Muscle layer of colon (tissue), 2 donors: ENCODE measurements around the gene PDGFC.

Experiments
- H3K27ac ChIP-seq: one replicate; pipeline ENCODE4 v1.7.0; 2013; ENCODE audit warnings: low read depth, mild to moderate bottlenecking, low read length, moderate library complexity
- H3K27me3 ChIP-seq, 2 donors: one replicate each; pipeline ENCODE4 v1.7.0; 2013; ENCODE audit warnings: low read length in 2 of 2, mild to moderate bottlenecking in 2 of 2; ENCODE audit not compliant: insufficient read depth in 2 of 2, control insufficient read depth in 1 of 2
- H3K36me3 ChIP-seq: one replicate; pipeline ENCODE4 v1.7.0; 2013; ENCODE audit warnings: mild to moderate bottlenecking, low read length; ENCODE audit not compliant: insufficient read depth
- H3K4me1 ChIP-seq: one replicate; pipeline ENCODE4 v1.7.0; 2013; ENCODE audit warnings: mild to moderate bottlenecking, low read length; ENCODE audit not compliant: insufficient read depth
- H3K4me3 ChIP-seq, 2 donors: one replicate each; pipeline ENCODE4 v1.7.0; 2013; ENCODE audit warnings: low read length in 2 of 2, low read depth in 1 of 2, mild to moderate bottlenecking in 1 of 2, moderate library complexity in 1 of 2
- H3K9ac ChIP-seq: one replicate; pipeline ENCODE4 v1.7.0; 2013; ENCODE audit warnings: low read length
- H3K9me3 ChIP-seq: one replicate; pipeline ENCODE4 v1.7.0; 2013; ENCODE audit warnings: mild to moderate bottlenecking, low read length
- donor health status: abdominal sarcoma.
- donor health status: Adenocarcinoma of cecum.

PDGFC gene

GRCh38 chr4:156824451-156825060 is 147.0 kb downstream of the PDGFC start:
- no peak overlapping the region for H3K27ac ChIP-seq
- no peaks in the 10 kb centered on the region for H3K27me3 ChIP-seq
- H3K36me3 ChIP-seq: no peaks in the 10 kb centered on the region
- peaks cover 8% of the 10 kb centered on the region for H3K4me1 ChIP-seq
- no peak overlapping the region for H3K9ac ChIP-seq
- H3K9me3 ChIP-seq: no peaks in the 10 kb centered on the region
- no peak overlapping the region for H3K4me3 ChIP-seq

DNA sequence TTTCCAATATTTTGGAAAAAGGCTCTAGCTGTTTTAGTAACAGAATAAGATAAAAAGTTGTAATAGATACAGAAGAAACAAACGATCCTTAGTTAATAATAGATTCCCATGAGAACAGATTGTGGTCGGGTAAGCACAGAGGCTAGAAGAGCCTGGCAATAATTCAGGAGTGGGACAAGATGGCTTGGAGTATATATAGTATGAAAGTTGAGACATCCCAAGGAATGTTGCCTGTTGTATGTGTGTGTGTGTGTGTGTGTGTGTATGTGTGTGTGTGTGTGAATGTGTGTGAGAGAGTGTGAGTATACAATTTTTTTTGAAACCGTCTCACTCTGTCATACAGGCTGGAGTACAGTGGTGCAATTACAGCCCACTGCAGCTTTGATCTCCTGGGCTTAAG is 150.7 kb downstream of the PDGFC start:
- H3K4me3 ChIP-seq: no peak overlapping the region
- H3K9ac ChIP-seq: no peak overlapping the region
- H3K4me1 ChIP-seq: no peaks in the 10 kb centered on the region
- no peaks in the 10 kb centered on the region for H3K27me3 ChIP-seq
- no peak overlapping the region for H3K27ac ChIP-seq
- H3K9me3 ChIP-seq: no peaks in the 10 kb centered on the region
- H3K36me3 ChIP-seq: no peaks in the 10 kb centered on the region

GRCh38 chr4:156816360-156816755 is 155.2 kb downstream of the PDGFC start:
- no peaks in the 10 kb centered on the region for H3K27me3 ChIP-seq
- H3K4me3 ChIP-seq: no peak overlapping the region
- H3K4me1 ChIP-seq: no peaks in the 10 kb centered on the region
- no peak overlapping the region for H3K9ac ChIP-seq
- no peaks in the 10 kb centered on the region for H3K36me3 ChIP-seq
- H3K27ac ChIP-seq: no peak overlapping the region
- no peaks in the 10 kb centered on the region for H3K9me3 ChIP-seq

DNA sequence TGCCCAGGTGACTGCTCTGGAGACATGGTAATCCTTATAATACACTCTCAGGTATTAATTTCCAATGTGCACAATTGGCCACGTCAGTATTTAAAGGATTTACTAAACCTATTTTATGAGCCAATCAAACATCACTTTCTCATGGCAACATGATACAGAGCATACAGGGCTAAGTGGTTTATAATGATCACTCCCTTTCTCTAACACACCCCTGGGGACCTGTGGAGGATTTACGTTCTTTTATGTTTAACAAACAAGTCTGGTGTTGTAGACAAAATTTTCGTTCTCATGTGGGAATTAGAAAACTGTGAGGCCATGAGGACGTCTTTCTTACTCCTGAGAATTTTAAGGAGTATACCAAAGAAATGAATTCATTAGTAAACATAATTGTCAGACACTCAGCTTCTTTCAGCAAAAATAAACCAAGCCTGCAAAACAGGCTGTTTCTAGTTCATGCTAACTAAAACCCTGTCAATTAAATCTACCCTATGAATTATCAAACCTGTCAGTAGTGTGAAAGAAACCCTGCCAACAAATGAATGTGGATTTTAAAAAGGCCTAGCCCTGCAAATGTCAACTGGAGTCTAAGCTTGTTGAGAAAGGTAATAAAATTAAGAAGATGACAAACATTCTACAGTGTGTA is 155.8 kb downstream of the PDGFC start:
- Histone ChIP-seq H3K4me1 (no peaks in the 10 kb centered on the region), H3K36me3 (no peaks in the 10 kb centered on the region), H3K9ac (no peak overlapping the region), H3K9me3 (no peaks in the 10 kb centered on the region), H3K4me3 (no peak overlapping the region), H3K27me3 (no peaks in the 10 kb centered on the region), H3K27ac (no peak overlapping the region)

DNA sequence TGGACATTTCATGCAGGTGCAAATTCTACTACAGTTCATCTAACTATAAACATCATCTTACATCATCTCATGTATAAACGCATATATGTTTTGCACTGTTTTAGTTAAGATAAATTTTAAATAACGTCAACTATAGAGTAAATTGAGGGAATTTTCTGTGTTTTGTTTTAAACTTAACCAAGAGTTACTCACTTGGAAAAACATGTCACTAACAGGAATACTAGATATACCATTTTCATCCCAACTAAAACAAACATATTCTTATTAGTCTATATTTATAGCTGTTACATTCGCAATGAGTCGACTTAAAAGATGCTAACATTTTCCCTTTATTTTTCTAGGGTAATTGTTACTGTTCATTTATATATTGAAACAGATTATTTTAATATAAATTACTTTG is 159.6 kb downstream of the PDGFC start:
- no peaks in the 10 kb centered on the region for H3K4me1 ChIP-seq
- H3K27ac ChIP-seq: no peak overlapping the region
- no peaks in the 10 kb centered on the region for H3K9me3 ChIP-seq
- H3K4me3 ChIP-seq: no peak overlapping the region
- no peak overlapping the region for H3K9ac ChIP-seq
- no peaks in the 10 kb centered on the region for H3K36me3 ChIP-seq
- no peaks in the 10 kb centered on the region for H3K27me3 ChIP-seq

- H3K4me1 ChIP-seq: no peaks in the 10 kb centered on the region
- no peaks in the 10 kb centered on the region for H3K27me3 ChIP-seq
- no peaks in the 10 kb centered on the region for H3K9me3 ChIP-seq
- no peak overlapping the region for H3K27ac ChIP-seq
- no peak overlapping the region for H3K4me3 ChIP-seq
- H3K36me3 ChIP-seq: no peaks in the 10 kb centered on the region
- H3K9ac ChIP-seq: no peak overlapping the region
These were observed 160.3 kb downstream of the PDGFC start for GRCh38 chr4:156811286-156811685.

- Histone ChIP-seq H3K4me3 (no peak overlapping the region), H3K36me3 (no peaks in the 10 kb centered on the region), H3K27ac (no peak overlapping the region), H3K27me3 (no peaks in the 10 kb centered on the region), H3K9me3 (no peaks in the 10 kb centered on the region), H3K9ac (no peak overlapping the region), H3K4me1 (no peaks in the 10 kb centered on the region)
These were observed 165.9 kb downstream of the PDGFC start for GRCh38 chr4:156805696-156806095.

DNA sequence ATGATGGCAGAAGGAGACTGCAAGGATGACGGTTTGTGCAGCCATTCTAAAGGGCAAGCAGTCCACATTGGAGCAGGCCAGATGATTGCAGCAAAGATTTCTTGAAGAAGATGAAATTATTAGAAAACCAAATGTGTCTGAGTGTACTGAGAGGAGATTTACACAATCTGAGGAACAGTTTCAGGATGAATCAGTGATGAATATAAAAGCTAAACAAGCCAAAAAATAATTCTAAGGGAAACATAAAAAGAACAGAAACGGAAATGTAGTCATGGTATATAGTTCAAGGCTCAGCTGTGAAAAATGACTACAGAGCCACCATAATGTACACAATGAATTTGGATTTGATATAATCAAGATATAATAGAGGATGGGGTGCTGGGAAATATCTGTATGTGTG is 168.5 kb downstream of the PDGFC start:
- Histone ChIP-seq H3K9me3 (no peaks in the 10 kb centered on the region), H3K9ac (no peak overlapping the region), H3K27ac (no peak overlapping the region)

GRCh38 chr4:156800463-156800862 is 171.1 kb downstream of the PDGFC start:
- H3K4me3 ChIP-seq: no peak overlapping the region
- no peak overlapping the region for H3K9ac ChIP-seq
- no peaks in the 10 kb centered on the region for H3K36me3 ChIP-seq
- no peaks in the 10 kb centered on the region for H3K9me3 ChIP-seq
- no peak overlapping the region for H3K27ac ChIP-seq
- no peaks in the 10 kb centered on the region for H3K27me3 ChIP-seq
- no peaks in the 10 kb centered on the region for H3K4me1 ChIP-seq

More for the DNA sequence above, 168.5 kb downstream of the PDGFC start:
- Histone ChIP-seq H3K4me1 (no peaks in the 10 kb centered on the region), H3K27me3 (no peaks in the 10 kb centered on the region), H3K36me3 (no peaks in the 10 kb centered on the region), H3K4me3 (no peak overlapping the region)

DNA sequence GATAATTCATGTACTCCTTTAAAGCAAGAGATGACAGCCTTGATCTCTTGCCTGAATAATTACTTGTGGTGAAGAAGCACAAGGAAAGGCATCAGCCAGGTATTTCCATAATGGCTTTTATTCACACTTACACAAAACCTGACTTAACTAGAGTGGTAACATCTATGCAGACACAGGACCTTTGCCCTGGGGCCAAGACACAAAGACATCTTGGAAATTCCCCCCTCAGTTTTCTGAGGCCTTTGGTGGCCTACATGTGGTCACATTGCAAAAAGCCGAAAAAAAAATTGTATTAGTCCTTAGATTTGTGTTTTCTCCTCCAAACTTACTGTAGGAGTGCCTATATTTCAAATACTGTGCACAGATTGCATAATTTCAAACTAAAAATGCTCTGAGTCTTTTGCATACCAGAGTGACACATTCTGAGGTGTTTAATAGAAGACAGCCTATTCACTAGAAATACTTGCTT is 172.4 kb downstream of the PDGFC start:
- H3K27me3 ChIP-seq: no peaks in the 10 kb centered on the region
- no peak overlapping the region for H3K4me3 ChIP-seq
- H3K4me1 ChIP-seq: peaks cover 8% of the 10 kb centered on the region
- no peaks in the 10 kb centered on the region for H3K9me3 ChIP-seq
- H3K27ac ChIP-seq: no peak overlapping the region
- no peak overlapping the region for H3K9ac ChIP-seq
- H3K36me3 ChIP-seq: no peaks in the 10 kb centered on the region

GRCh38 chr4:156798438-156798837 is 173.2 kb downstream of the PDGFC start:
- no peaks in the 10 kb centered on the region for H3K27me3 ChIP-seq
- H3K9ac ChIP-seq: no peak overlapping the region
- no peaks in the 10 kb centered on the region for H3K36me3 ChIP-seq
- H3K9me3 ChIP-seq: no peaks in the 10 kb centered on the region
- no peak overlapping the region for H3K4me3 ChIP-seq
- H3K4me1 ChIP-seq: peaks cover 8% of the 10 kb centered on the region
- H3K27ac ChIP-seq: no peak overlapping the region

DNA sequence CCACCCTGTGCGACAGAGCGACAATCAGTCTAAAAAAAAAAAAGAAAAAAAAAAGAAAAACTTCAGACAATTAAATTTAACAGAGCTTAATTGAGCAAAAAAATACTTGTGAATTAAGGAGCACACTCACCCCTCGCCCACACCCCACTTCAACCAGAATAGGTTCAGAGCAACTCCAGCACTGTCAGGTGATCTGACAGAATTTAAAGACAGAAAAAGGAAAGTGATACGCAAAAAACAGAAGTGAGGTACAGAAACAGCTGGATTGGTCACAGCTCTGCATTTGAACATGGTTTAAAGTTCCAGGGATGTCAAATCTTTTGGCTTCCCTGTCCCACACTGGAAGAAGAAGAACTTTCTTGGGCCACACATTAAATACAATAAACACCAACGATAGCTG is 174.4 kb downstream of the PDGFC start:
- Histone ChIP-seq H3K36me3 (no peaks in the 10 kb centered on the region), H3K27ac (no peak overlapping the region), H3K9me3 (no peaks in the 10 kb centered on the region), H3K4me1 (peaks cover 12% of the 10 kb centered on the region), H3K27me3 (no peaks in the 10 kb centered on the region), H3K9ac (no peak overlapping the region), H3K4me3 (no peak overlapping the region)
